ENCODE measurements around the gene SRC. TPM values are rescaled to one million over a fixed set of nuclear protein-coding genes. Genes with fewer than 3 reads are reported as not detected.

SRC gene
- polyA plus RNA-seq, 4 donors = 48.4 to 80.3 (median 60.4) TPM

GRCh38 chr20:37442547-37442946 lies 96.6 kb downstream of the SRC start:
- no peak for DNase-seq (ENCODE audit: low read depth in 4 of 4, low spot score in 2 of 4)

GRCh38 chr20:37442986-37443385 lies 97.0 kb downstream of the SRC start:
- no peak for DNase-seq (ENCODE audit: low read depth in 4 of 4, low spot score in 2 of 4)

GRCh38 chr20:37443596-37443995 lies 97.7 kb downstream of the SRC start:
- no peak for DNase-seq (ENCODE audit: low read depth in 4 of 4, low spot score in 2 of 4)

- no peak for DNase-seq (ENCODE audit: low read depth in 4 of 4, low spot score in 2 of 4)
Observed at GRCh38 chr20:37445041-37445440, 99.1 kb downstream of the SRC start.

GRCh38 chr20:37446286-37447032 lies 100.5 kb downstream of the SRC start:
- DNase-seq (ENCODE audit: low read depth in 4 of 4, low spot score in 2 of 4) = no peak

GRCh38 chr20:37447688-37448087 lies 101.7 kb downstream of the SRC start:
- DNase-seq (ENCODE audit: low read depth in 4 of 4, low spot score in 2 of 4) = no peak

- no peak for DNase-seq (ENCODE audit: low read depth in 4 of 4, low spot score in 2 of 4)
Observed at GRCh38 chr20:37449276-37449675, 103.3 kb downstream of the SRC start.

GRCh38 chr20:37450344-37450743 lies 104.4 kb downstream of the SRC start:
- DNase-seq (ENCODE audit: low read depth in 4 of 4, low spot score in 2 of 4) = no peak

GRCh38 chr20:37451616-37452015 lies 105.7 kb downstream of the SRC start:
- DNase-seq (ENCODE audit: low read depth in 4 of 4, low spot score in 2 of 4) = no peak

- no peak for DNase-seq (ENCODE audit: low read depth in 4 of 4, low spot score in 2 of 4)
Observed at GRCh38 chr20:37452236-37452635, 106.3 kb downstream of the SRC start.

- DNase-seq (ENCODE audit: low read depth in 4 of 4, low spot score in 2 of 4) = no peak
Observed at GRCh38 chr20:37453288-37453687, 107.3 kb downstream of the SRC start.

- no peak for DNase-seq (ENCODE audit: low read depth in 4 of 4, low spot score in 2 of 4)
Observed at GRCh38 chr20:37453836-37454235, 107.9 kb downstream of the SRC start.

GRCh38 chr20:37454636-37455385 lies 108.9 kb downstream of the SRC start:
- DNase-seq (ENCODE audit: low read depth in 4 of 4, low spot score in 2 of 4) = no peak

Other genes starting within 250 kb of the SRC start
- gene RPN2, start 166.8 kb upstream of the SRC start, polyA plus RNA-seq (ENCODE audit: insufficient read length in 4 of 4) = 100 to 1,000 TPM; 272 to 316 (median 290) TPM
- 1 to 10 TPM; 4.6 to 9.1 (median 7.1) TPM for gene MROH8, start 166.6 kb upstream of the SRC start, polyA plus RNA-seq (ENCODE audit: insufficient read length in 4 of 4)
- gene GHRH, start 84.3 kb upstream of the SRC start, polyA plus RNA-seq (ENCODE audit: insufficient read length in 4 of 4) = not detected
- 10 to 100 TPM; 60.4 to 71.7 (median 70.0) TPM for gene MANBAL, start 56.5 kb upstream of the SRC start, polyA plus RNA-seq (ENCODE audit: insufficient read length in 4 of 4)
- gene NNAT, start 175.1 kb downstream of the SRC start, polyA plus RNA-seq (ENCODE audit: insufficient read length in 4 of 4) = 100 to 1,000 TPM in 2 of 4 donors, 10 to 100 TPM in 2; 88.8 to 148 (median 116) TPM
- 100 to 1,000 TPM in 1 of 4 donors, 10 to 100 TPM in 3; 75.7 to 101 (median 84.3) TPM for gene BLCAP, start 181.7 kb downstream of the SRC start, polyA plus RNA-seq (ENCODE audit: insufficient read length in 4 of 4)